Upper lobe of left lung (tissue), 6 donors: ENCODE data around the gene ATG10. TPM values are rescaled to one million over a fixed set of nuclear protein-coding genes. Genes with fewer than 3 reads are reported as not detected.
"Not testable (repeated sequence)": the region's sequence is repeated elsewhere in the genome, so short reads cannot be mapped to it uniquely, and the experiment has no call there.

ENCODE experiments used
- ATAC-seq, 2 donors: fragments of 200-7000 bp; cut with Tn5 transposase; one replicate each; pipeline ENCODE4 v1.9.1; 2022; ENCODE audit warnings: mild to moderate bottlenecking in 2 of 2, moderate library complexity in 2 of 2; ENCODE audit not compliant: low FRiP score in 2 of 2
- DNase-seq, 2 donors: peaks; one replicate each; pipeline ENCODE4 v3.0.0-alpha.2; 2019 to 2020
- H3K27ac ChIP-seq, 4 donors: fragments of 200-600 bp; sonication (generic); one replicate each; pipeline ENCODE4 v1.5.1; 2016 to 2019
- H3K27me3 ChIP-seq, 4 donors: fragments of 200-600 bp; sonication (generic); one replicate each; pipeline ENCODE4 v1.5.1; 2017 to 2019
- H3K36me3 ChIP-seq, 4 donors: fragments of 200-600 bp; sonication (generic); one replicate each; pipeline ENCODE4 v1.5.1; 2016 to 2019
- H3K4me1 ChIP-seq, 4 donors: fragments of 200-600 bp; sonication (generic); one replicate each; pipeline ENCODE4 v1.5.1; 2018 to 2019
- H3K4me3 ChIP-seq, 4 donors: fragments of 200-600 bp; sonication (generic); one replicate each; pipeline ENCODE4 v1.5.1; 2017 to 2019; ENCODE audit warnings: mild to moderate bottlenecking in 2 of 4, moderate library complexity in 1 of 4
- H3K9me3 ChIP-seq, 4 donors: fragments of 200-600 bp; sonication (generic); one replicate each; pipeline ENCODE4 v1.5.1; 2018 to 2019
- CTCF ChIP-seq, 6 experiments: fragments of 450-650 bp in 4 of 6; fragments of 200-600 bp in 2 of 6; sonication (generic) in 2 of 6; IDR thresholded peaks; one replicate each; pipeline ENCODE4 v1.5.1; 2016 to 2019; ENCODE audit warnings: antibody characterized with exemption in 6 of 6
- EP300 ChIP-seq, 4 donors: sonication (generic); formaldehyde crosslinking; IDR thresholded peaks; one replicate each; pipeline ENCODE4 v1.5.1; 2017; ENCODE audit warnings: antibody characterized with exemption in 4 of 4, control low read depth in 2 of 4
- POLR2A ChIP-seq, 4 donors: fragments of 450-650 bp; IDR thresholded peaks; one replicate each; pipeline ENCODE4 v1.5.1; 2016 to 2017; ENCODE audit warnings: antibody characterized with exemption in 4 of 4, mild to moderate bottlenecking in 2 of 4
- POLR2AphosphoS5 ChIP-seq, 2 donors: sonication (generic); formaldehyde crosslinking; IDR thresholded peaks; one replicate each; pipeline ENCODE4 v1.5.1; 2017; ENCODE audit warnings: antibody characterized with exemption in 2 of 2
- WGBS, 2 donors: methylation state at CpG; one replicate each; pipeline ENCODE4 v1.1.5; 2017 to 2018; 5-methylcytosine and 5-hydroxymethylcytosine counted together
- total RNA-seq, 6 donors: library from RNA; depleted of rRNA in 4 of 6; stranded (reverse); fragments of >200 nt in 4 of 6; gene quantifications; one replicate each; pipeline versions ENCODE4 v1.1.0 to v1.2.1, GENCODE V29; 2016 to 2021
- donor health status: DM: no; HTN: no; CAD: no; lungs with moderate emphysema.
- donor health status: DM: no; HTN: yes; CAD: no; lungs with severe emphysema.

Gene ATG10
- total RNA-seq, 6 donors from 2014 or later = 1.00 to 9.4 (median 7.0) TPM

GRCh38 chr5:82066791-82067190, 95.0 kb downstream of the ATG10 start:
- H3K9me3 ChIP-seq = no peaks in the 10 kb centered on the region

DNA sequence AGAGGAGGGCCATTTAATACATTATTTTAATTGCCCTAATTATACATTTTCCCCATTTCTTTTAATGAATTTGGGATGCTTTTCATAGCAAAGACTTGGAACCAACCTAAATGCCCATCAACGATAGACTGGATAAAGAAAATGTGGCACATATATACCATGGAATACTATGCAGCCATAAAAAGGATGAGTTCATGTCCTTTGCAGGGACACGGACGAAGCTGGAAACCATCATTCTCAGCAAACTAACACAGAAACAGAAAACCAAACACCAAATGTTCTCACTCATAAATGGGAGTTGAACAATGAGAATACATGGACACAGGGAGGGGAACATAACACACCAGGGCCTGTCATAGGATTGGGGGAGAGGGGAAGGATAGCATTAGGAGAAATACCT, 96.2 kb downstream of the ATG10 start:
- H3K9me3 ChIP-seq, H3K27me3 ChIP-seq, H3K4me1 ChIP-seq, H3K36me3 ChIP-seq, H3K27ac ChIP-seq, H3K4me3 ChIP-seq, DNase-seq, ATAC-seq: not testable (repeated sequence)
- WGBS, 2 donors = 97 to 99% methylated on average over 3 of the region's 3 CpGs

More at GRCh38 chr5:82066791-82067190, 95.0 kb downstream of the ATG10 start:
- H3K27me3 ChIP-seq = no peaks in the 10 kb centered on the region
- no peaks in the 10 kb centered on the region for H3K4me1 ChIP-seq
- TF ChIP-seq POLR2AphosphoS5 (IDR thresholded peaks at IDR 0.05) = no peak
- no peak for TF ChIP-seq POLR2A (IDR thresholded peaks at IDR 0.05)
- no peak for TF ChIP-seq EP300 (IDR thresholded peaks at IDR 0.05)
- no peak for TF ChIP-seq CTCF (IDR thresholded peaks at IDR 0.05)
- H3K27ac ChIP-seq = no peak overlapping the region
- H3K36me3 ChIP-seq = no peaks in the 10 kb centered on the region
- DNase-seq = no peak
- H3K4me3 ChIP-seq = no peak overlapping the region
- no peak for ATAC-seq

GRCh38 chr5:82068723-82069122, 96.9 kb downstream of the ATG10 start:
- no peak overlapping the region for H3K27ac ChIP-seq
- no peaks in the 10 kb centered on the region for H3K36me3 ChIP-seq
- no peaks in the 10 kb centered on the region for H3K9me3 ChIP-seq
- ATAC-seq (no peak), DNase-seq (no peak)
- 14 to 16% methylated on average over 2 of the region's 2 CpGs for WGBS, 2 donors
- no peaks in the 10 kb centered on the region for H3K27me3 ChIP-seq
- peak overlapping the region in 2 of 4 donors; percentile 9 to 27 for H3K4me3 ChIP-seq
- TF ChIP-seq EP300 (IDR thresholded peaks at IDR 0.05) = no peak
- TF ChIP-seq CTCF (IDR thresholded peaks at IDR 0.05) = no peak
- no peak for TF ChIP-seq POLR2A (IDR thresholded peaks at IDR 0.05)
- TF ChIP-seq POLR2AphosphoS5 (IDR thresholded peaks at IDR 0.05) = no peak
- H3K4me1 ChIP-seq = no peaks in the 10 kb centered on the region

GRCh38 chr5:82072138-82072537, 100.3 kb downstream of the ATG10 start:
- Histone ChIP-seq H3K27ac (no peak overlapping the region), H3K4me3 (no peak overlapping the region), H3K4me1 (no peaks in the 10 kb centered on the region), H3K27me3 (no peaks in the 10 kb centered on the region), H3K36me3 (no peaks in the 10 kb centered on the region), H3K9me3 (no peaks in the 10 kb centered on the region)
- WGBS, 2 donors = 78 to 82% methylated on average over 2 of the region's 2 CpGs
- DNase-seq (no peak), ATAC-seq (no peak)
- TF ChIP-seq POLR2AphosphoS5 (IDR thresholded peaks at IDR 0.05) = no peak
- TF ChIP-seq POLR2A (IDR thresholded peaks at IDR 0.05) = no peak
- TF ChIP-seq CTCF (IDR thresholded peaks at IDR 0.05) = no peak
- TF ChIP-seq EP300 (IDR thresholded peaks at IDR 0.05) = no peak

GRCh38 chr5:82073179-82073578, 101.4 kb downstream of the ATG10 start:
- H3K27ac ChIP-seq = no peak overlapping the region
- DNase-seq = no peak
- no peak overlapping the region for H3K4me3 ChIP-seq
- TF ChIP-seq EP300 (IDR thresholded peaks at IDR 0.05) = no peak
- 95 to 100% methylated on average over 1 of the region's 1 CpG for whole genome bisulfite sequencing, 2 donors
- no peaks in the 10 kb centered on the region for H3K4me1 ChIP-seq
- H3K36me3 ChIP-seq = no peaks in the 10 kb centered on the region
- no peaks in the 10 kb centered on the region for H3K9me3 ChIP-seq
- H3K27me3 ChIP-seq = no peaks in the 10 kb centered on the region
- no peak for ATAC-seq

GRCh38 chr5:82074950-82075349, 103.1 kb downstream of the ATG10 start:
- H3K4me3 ChIP-seq = no peak overlapping the region
- H3K4me1 ChIP-seq = no peaks in the 10 kb centered on the region
- no peaks in the 10 kb centered on the region for H3K27me3 ChIP-seq
- TF ChIP-seq POLR2A (IDR thresholded peaks at IDR 0.05) = no peak
- no peak for TF ChIP-seq POLR2AphosphoS5 (IDR thresholded peaks at IDR 0.05)
- no peak for TF ChIP-seq CTCF (IDR thresholded peaks at IDR 0.05)
- no peak for TF ChIP-seq EP300 (IDR thresholded peaks at IDR 0.05)
- H3K9me3 ChIP-seq = no peaks in the 10 kb centered on the region
- no peaks in the 10 kb centered on the region for H3K36me3 ChIP-seq
- 72 to 76% methylated on average over 2 of the region's 2 CpGs for WGBS, 2 donors
- no peak for DNase-seq
- H3K27ac ChIP-seq = no peak overlapping the region
- ATAC-seq = no peak
